Endothelial cell of hepatic sinusoid (primary cell): ENCODE results near the gene LRRC51.

Experiments
- in situ Hi-C: cut with HindIII; loops from 2 replicates; pipeline ENCODE4 v1.10.0; 2017; ENCODE audit warnings: low sequenced_read_pairs

The LRRC51 gene

GRCh38 chr11:72080326-72081183 lies at the start of gene LRRC51, which contains the start of gene NUMA1:
LRRC51 (plus strand) TSS chr11:72080850; CDS start chr11:72089084, 8,234 bp downstream.
NUMA1 (minus strand) TSS chr11:72080542; CDS start chr11:72035943, 44,599 bp downstream.
- in situ Hi-C loops: no loop called here

GRCh38 chr11:72036687-72037086 lies 44.0 kb upstream of the LRRC51 start:
- in situ Hi-C loops: no loop called here

- in situ Hi-C loops: no loop called here
These were observed 42.9 kb upstream of the LRRC51 start for GRCh38 chr11:72037554-72038311.

- in situ Hi-C loops: no loop called here
These were observed 42.2 kb upstream of the LRRC51 start for GRCh38 chr11:72038491-72038890.

GRCh38 chr11:72039031-72039855 lies 41.4 kb upstream of the LRRC51 start:
- in situ Hi-C loops: no loop called here

- in situ Hi-C loops: no loop called here
These were observed 40.7 kb upstream of the LRRC51 start for GRCh38 chr11:72039856-72040401.

- in situ Hi-C loops: no loop called here
These were observed 39.9 kb upstream of the LRRC51 start for GRCh38 chr11:72040491-72041363.

- in situ Hi-C loops: no loop called here
These were observed 39.1 kb upstream of the LRRC51 start for GRCh38 chr11:72041364-72042063.

GRCh38 chr11:72042064-72042745 lies 38.4 kb upstream of the LRRC51 start:
- in situ Hi-C loops: no loop called here

- in situ Hi-C loops: no loop called here
These were observed 34.8 kb upstream of the LRRC51 start for GRCh38 chr11:72045849-72046248.

GRCh38 chr11:72048766-72049460 lies 31.7 kb upstream of the LRRC51 start:
- in situ Hi-C loops: no loop called here

- in situ Hi-C loops: no loop called here
These were observed 22.1 kb upstream of the LRRC51 start for GRCh38 chr11:72058416-72059034.

GRCh38 chr11:72061739-72062396 lies 18.8 kb upstream of the LRRC51 start:
- in situ Hi-C loops: no loop called here

GRCh38 chr11:72066855-72067254 lies 13.8 kb upstream of the LRRC51 start:
- in situ Hi-C loops: no loop called here

- in situ Hi-C loops: no loop called here
These were observed 13.4 kb upstream of the LRRC51 start for GRCh38 chr11:72067266-72067665.

GRCh38 chr11:72067676-72068075 lies 13.0 kb upstream of the LRRC51 start:
- in situ Hi-C loops: no loop called here

GRCh38 chr11:72069200-72069599 lies 11.4 kb upstream of the LRRC51 start:
- in situ Hi-C loops: no loop called here
